K562 (cell line): ENCODE results near the gene SLC12A6. TPM values are rescaled to one million over a fixed set of nuclear protein-coding genes. Genes with fewer than 3 reads are reported as not detected.

Experiments used
- ATAC-seq: fragments of 200-7000 bp; cut with Tn5 transposase; 3 replicates; pipeline ENCODE4 v1.9.1; 2020; ENCODE audit warnings: moderate library complexity
- BruUV-seq: library from RNA; stranded (reverse); fragments of 400-500 nt; replicated peaks from 2 replicates; lab custom pipeline; 2021; lab: Mats Ljungman, UMichigan
- CTCF ChIA-PET: fragments of 300-600 bp; formaldehyde crosslinking; extraction: SDS; loops from one replicate; lab custom pipeline; 2021; ENCODE audit warnings: low intra/inter-chr PET ratio; lab: Yijun Ruan, JAX
- POLR2A ChIA-PET: fragments of 300-600, 350-650 bp; sonication (Branson Sonifier 250); formaldehyde crosslinking; extraction: SDS; loops from one replicate; lab custom pipeline; 2021; ENCODE audit warnings: antibody characterized with exemption, inconsistent platforms; lab: Yijun Ruan, JAX
- DNase-seq, 4 experiments: peaks; one replicate each; pipeline versions ENCODE4 v3.0.0 to v3.0.0-alpha.2; 2011 to 2018; ENCODE audit warnings: low spot score in 3 of 4, mixed read lengths in 3 of 4; ENCODE audit errors: extremely low read depth in 1 of 4
- FAIRE-seq: peaks from 2 replicates; lab custom pipeline; 2011; peaks lifted over from hg19 to GRCh38; lab: Jason Lieb, UNC
- H2AFZ ChIP-seq: 2 replicates; pipeline ENCODE4 v1.6.0; 2011; ENCODE audit warnings: low read depth, low read length, control low read depth, inconsistent platforms
- H3K27ac ChIP-seq: fragments of 200-600 bp; 3 replicates; pipeline ENCODE4 v1.8.0; 2011; ENCODE audit warnings: low read depth, mild to moderate bottlenecking, control low read depth, inconsistent platforms, low read length, moderate library complexity, mixed read lengths; ENCODE audit errors: extremely low read depth
- H3K27me3 ChIP-seq, 2 experiments: fragments of 300-600 bp in 1 of 2; 2 replicates in 1 of 2; 3 replicates in 1 of 2; pipeline versions ENCODE4 v1.6.0 to v1.8.0; 2011; ENCODE audit warnings: inconsistent platforms in 2 of 2, low read length in 2 of 2, mild to moderate bottlenecking in 1 of 2, mixed read lengths in 1 of 2, moderate library complexity in 1 of 2; ENCODE audit not compliant: control insufficient read depth in 2 of 2, insufficient read depth in 2 of 2
- H3K36me3 ChIP-seq: fragments of 300-600 bp; 3 replicates; pipeline ENCODE4 v1.8.0; 2011; ENCODE audit warnings: mild to moderate bottlenecking, low read length, inconsistent platforms; ENCODE audit not compliant: control insufficient read depth, insufficient read depth
- H3K4me1 ChIP-seq, 2 experiments: fragments of 200-600 bp in 1 of 2; replicated peaks in 1 of 2; 2 replicates in 1 of 2; 3 replicates in 1 of 2; pipeline versions ENCODE4 v1.5.1 to v1.8.0; 2011; ENCODE audit warnings: inconsistent platforms in 2 of 2, low read length in 2 of 2, mild to moderate bottlenecking in 1 of 2, mixed read lengths in 1 of 2, moderate library complexity in 1 of 2; ENCODE audit not compliant: control insufficient read depth in 2 of 2, insufficient read depth in 2 of 2
- H3K4me2 ChIP-seq: 2 replicates; pipeline ENCODE4 v1.6.1; 2011; ENCODE audit warnings: low read length, control low read depth, inconsistent platforms, mixed read lengths; ENCODE audit not compliant: insufficient read depth
- H3K4me3 ChIP-seq: fragments of 200-600 bp; sonication (generic), shearing (Covaris generic); 2 replicates; pipeline ENCODE4 v1.5.1; 2016; ENCODE audit warnings: control low read depth, inconsistent platforms
- H3K79me2 ChIP-seq: fragments of 200-600 bp; 3 replicates; pipeline ENCODE4 v1.8.0; 2011; ENCODE audit warnings: low read length, inconsistent platforms; ENCODE audit not compliant: control insufficient read depth, insufficient read depth
- H3K9ac ChIP-seq, 2 experiments: 2 replicates each; pipeline versions ENCODE4 v1.6.0 to v1.6.1; 2011; ENCODE audit warnings: low read depth in 2 of 2, low read length in 2 of 2, control low read depth in 1 of 2, inconsistent platforms in 1 of 2, mild to moderate bottlenecking in 1 of 2, mixed read lengths in 1 of 2; ENCODE audit not compliant: insufficient read depth in 1 of 2
- H3K9me1 ChIP-seq: one replicate; pipeline ENCODE4 v1.6.0; 2011; ENCODE audit warnings: inconsistent platforms, mild to moderate bottlenecking, low read length, moderate library complexity; ENCODE audit not compliant: control insufficient read depth, insufficient read depth
- H3K9me3 ChIP-seq: replicated peaks from 2 replicates; pipeline ENCODE4 v1.5.1; 2011; ENCODE audit warnings: low read depth, low read length, inconsistent platforms; ENCODE audit not compliant: control insufficient read depth, insufficient read depth
- H4K20me1 ChIP-seq: replicated peaks from 2 replicates; pipeline ENCODE4 v1.6.1; 2011; ENCODE audit warnings: low read length, inconsistent platforms, mixed read lengths; ENCODE audit not compliant: control insufficient read depth, insufficient read depth
- CBX3 ChIP-seq, 2 experiments: IDR thresholded peaks; 1 replicate in 1 of 2; 2 replicates in 1 of 2; pipeline ENCODE4 v1.6.1; 2012; ENCODE audit warnings: inconsistent platforms in 2 of 2, low read length in 2 of 2, borderline replicate concordance in 1 of 2, control low read depth in 1 of 2
- DPF2 ChIP-seq: fragments of 450-650 bp; IDR thresholded peaks from 2 replicates; pipeline ENCODE4 v1.6.1; 2016
- MCM7 ChIP-seq, 2 experiments: fragments of 450-650 bp; IDR thresholded peaks; 2 replicates each; pipeline ENCODE4 v1.6.1; 2016 to 2018
- PBX2 ChIP-seq, 2 experiments: IDR thresholded peaks in 1 of 2; conservative IDR thresholded peaks in 1 of 2; 2 replicates each; pipeline ENCODE4 v1.6.1; 2016; ENCODE audit warnings: low read depth in 2 of 2, mild to moderate bottlenecking in 1 of 2, missing compliant biosample characterization in 1 of 2, missing genetic modification characterization in 1 of 2, moderate library complexity in 1 of 2
- TAF15 ChIP-seq: fragments of 200-400 bp; formaldehyde crosslinking; IDR thresholded peaks from 2 replicates; pipeline ENCODE4 v1.6.1; 2017; ENCODE audit warnings: mild to moderate bottlenecking, low read depth, low read length, moderate library complexity
- ZBTB49 ChIP-seq: sonication (generic); formaldehyde crosslinking; IDR thresholded peaks from 2 replicates; pipeline ENCODE4 v1.8.0; 2022; ENCODE audit warnings: missing genetic modification reagents, mild to moderate bottlenecking, borderline replicate concordance
- ZNF134 ChIP-seq: fragments of 250-450 bp; sonication (Bioruptor Pico); conservative IDR thresholded peaks from 2 replicates; pipeline ENCODE4 v1.4.0; 2020
- ZNF232 ChIP-seq: sonication (generic); formaldehyde crosslinking; IDR thresholded peaks from 2 replicates; pipeline ENCODE4 v1.8.0; 2022; ENCODE audit warnings: mild to moderate bottlenecking, missing genetic modification reagents
- ZNF431 ChIP-seq: sonication (generic); formaldehyde crosslinking; IDR thresholded peaks from 2 replicates; pipeline ENCODE4 v1.8.0; 2022; ENCODE audit warnings: mild to moderate bottlenecking, missing genetic modification reagents
- in situ Hi-C: fragments of 300-500 bp; cut with MboI; formaldehyde crosslinking; loops from 4 replicates; pipeline ENCODE4 v1.15.0; 2018; ENCODE audit warnings: inconsistent platforms, mixed read lengths
- intact Hi-C: fragments of 100-400 bp; cut with micrococcal nuclease; formaldehyde crosslinking; loops from 2 replicates; pipeline ENCODE4 v1.14.2; 2022
- polyA plus RNA-seq, 8 experiments: library from polyadenylated mRNA; depleted of rRNA in 4 of 8; stranded (reverse) in 5 of 8; unstranded in 3 of 8; fragments of >200 nt; fragmentation: Nextera tagmentation in 2 of 8; fragmentation: Illumina TruSeq in 1 of 8; extraction: Ambion mirVana in 2 of 8; extraction: Trizol in 1 of 8; gene quantifications; 2 replicates each; pipeline versions ENCODE4 v1.2.1 to v1.2.3, GENCODE V29; 2011 to 2014; ENCODE audit warnings: inconsistent platforms in 1 of 8, missing spikeins in 1 of 8
- total RNA-seq, 7 experiments: library from RNA; depleted of rRNA in 6 of 7; stranded (reverse); fragments of >200 nt in 6 of 7; fragmentation: Illumina TruSeq in 2 of 7; extraction: Trizol in 2 of 7; gene quantifications; 2 replicates each; pipeline versions ENCODE4 v1.2.1 to v1.2.3, GENCODE V29; 2011 to 2021; ENCODE audit warnings: low replicate concordance in 1 of 7
- TF ChIP-seq, protein P1 (sequence below): fragments of 250-450 bp; sonication (Bioruptor Pico); IDR thresholded peaks from 2 replicates; pipeline ENCODE4 v1.4.0; 2020; ENCODE audit warnings: mild to moderate bottlenecking, moderate library complexity, borderline replicate concordance

The SLC12A6 gene
- total and polyA plus RNA-seq, 9 of the 15 experiments (the other 6 are each of a cell fraction or from before 2014, with no cell fraction given) = 1.4 to 16.4 (median 6.7) TPM

DNA sequence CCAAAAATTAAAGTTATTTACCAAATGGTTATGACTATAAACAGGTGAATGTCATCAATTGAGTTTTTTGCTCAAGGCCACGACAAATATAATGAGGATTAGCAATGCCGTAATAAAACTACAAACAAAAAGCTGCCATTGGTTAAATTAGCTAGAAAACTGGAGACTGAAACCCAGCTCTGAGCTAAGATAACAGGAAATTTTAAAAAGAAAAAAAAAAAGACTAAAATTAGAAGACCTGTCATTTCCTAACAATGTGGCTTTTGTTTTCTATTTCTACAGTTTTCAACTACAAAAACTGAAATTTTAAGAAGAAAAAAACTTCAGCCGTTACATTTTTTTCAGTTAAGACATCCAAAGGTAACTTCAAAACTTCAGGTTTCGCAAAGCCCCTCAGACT lies 9.7 kb downstream of the SLC12A6 start (continued):
- TF ChIP-seq PBX2 (CRISPR knock-in tag; IDR thresholded peaks at IDR 0.05; ENCODE audit: low read depth) (no peak), PBX2 (tag; conservative IDR thresholded peaks at IDR 0.05; ENCODE audit: low read depth) (no peak)

- no peak overlapping the region for H3K27ac ChIP-seq
Observed at GRCh38 chr15:34325368-34325767, 12.2 kb downstream of the SLC12A6 start.

More at GRCh38 chr15:34325368-34325767, 12.2 kb downstream of the SLC12A6 start:
- no peak for ATAC-seq
- no peak for DNase-seq
- BruUV-seq = no TSS peak
- Histone ChIP-seq H3K27me3 (no peaks in the 10 kb centered on the region), H2AFZ (no peak overlapping the region), H3K79me2 (no peaks in the 10 kb centered on the region), H3K4me3 (no peak overlapping the region), H4K20me1 (no peaks in the 10 kb centered on the region), H3K9me1 (no peaks in the 10 kb centered on the region), H3K9me3 (no peaks in the 10 kb centered on the region), H3K9ac (no peak overlapping the region), H3K36me3 (no peaks in the 10 kb centered on the region), H3K4me2 (no peak overlapping the region), H3K4me1 (no peaks in the 10 kb centered on the region)
- intact Hi-C loops (no loop called here), in situ Hi-C loops (no loop called here)
- POLR2A ChIA-PET = interaction anchor here (0.7 to 1.5 kb wide), 4 partner anchors 11 to 116 kb away, joined by 3 to 4 read pairs (median 4); partner anchors contain the start of gene KATNBL1
- TF ChIP-seq MCM7 (IDR thresholded peaks at IDR 0.05) (no peak), ZNF232 (CRISPR knock-in tag) (no peak), ZNF134 (CRISPR knock-in tag) (no peak), ZNF431 (CRISPR knock-in tag) (no peak), CBX3 (IDR thresholded peaks at IDR 0.05; ENCODE audit: borderline replicate concordance in 1 of 2, low read length in 2 of 2) (no peak), TAF15 (no peak), DPF2 (no peak), ZBTB49 (no peak)
- TF ChIP-seq, protein P1, sequence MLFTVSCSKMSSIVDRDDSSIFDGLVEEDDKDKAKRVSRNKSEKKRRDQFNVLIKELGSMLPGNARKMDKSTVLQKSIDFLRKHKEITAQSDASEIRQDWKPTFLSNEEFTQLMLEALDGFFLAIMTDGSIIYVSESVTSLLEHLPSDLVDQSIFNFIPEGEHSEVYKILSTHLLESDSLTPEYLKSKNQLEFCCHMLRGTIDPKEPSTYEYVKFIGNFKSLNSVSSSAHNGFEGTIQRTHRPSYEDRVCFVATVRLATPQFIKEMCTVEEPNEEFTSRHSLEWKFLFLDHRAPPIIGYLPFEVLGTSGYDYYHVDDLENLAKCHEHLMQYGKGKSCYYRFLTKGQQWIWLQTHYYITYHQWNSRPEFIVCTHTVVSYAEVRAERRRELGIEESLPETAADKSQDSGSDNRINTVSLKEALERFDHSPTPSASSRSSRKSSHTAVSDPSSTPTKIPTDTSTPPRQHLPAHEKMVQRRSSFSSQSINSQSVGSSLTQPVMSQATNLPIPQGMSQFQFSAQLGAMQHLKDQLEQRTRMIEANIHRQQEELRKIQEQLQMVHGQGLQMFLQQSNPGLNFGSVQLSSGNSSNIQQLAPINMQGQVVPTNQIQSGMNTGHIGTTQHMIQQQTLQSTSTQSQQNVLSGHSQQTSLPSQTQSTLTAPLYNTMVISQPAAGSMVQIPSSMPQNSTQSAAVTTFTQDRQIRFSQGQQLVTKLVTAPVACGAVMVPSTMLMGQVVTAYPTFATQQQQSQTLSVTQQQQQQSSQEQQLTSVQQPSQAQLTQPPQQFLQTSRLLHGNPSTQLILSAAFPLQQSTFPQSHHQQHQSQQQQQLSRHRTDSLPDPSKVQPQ (CRISPR knock-in tag) = no peak
- CTCF ChIA-PET = no interaction called here
- no peak for FAIRE-seq
